GM23338 (cell line): ENCODE data around the gene PTPRC. TPM values are rescaled to one million over a fixed set of nuclear protein-coding genes. Genes with fewer than 3 reads are reported as not detected.

Experiments
- ATAC-seq: fragments of 200-7000 bp; cut with Tn5 transposase; 3 replicates; pipeline ENCODE4 v1.9.1; 2020
- DNase-seq: peaks from one replicate; pipeline ENCODE4 v3.0.0-alpha.2; 2015; ENCODE audit warnings: low spot score
- H2AFZ ChIP-seq: fragments of 200-600 bp; sonication (generic); 2 replicates; pipeline ENCODE4 v1.8.0; 2016; ENCODE audit warnings: antibody characterized with exemption, mild to moderate bottlenecking, moderate library complexity
- H3F3A ChIP-seq: fragments of 200-600 bp; sonication (generic); replicated peaks from 2 replicates; pipeline ENCODE4 v1.8.0; 2017; ENCODE audit warnings: antibody characterized with exemption, mixed run types, low read depth
- H3K27ac ChIP-seq: fragments of 200-600 bp; sonication (generic); 2 replicates; pipeline ENCODE4 v1.6.1; 2016; ENCODE audit warnings: low read depth
- H3K27me3 ChIP-seq: fragments of 200-600 bp; sonication (generic); 2 replicates; pipeline ENCODE4 v1.8.0; 2016; ENCODE audit warnings: mild to moderate bottlenecking, mixed run types, moderate library complexity; ENCODE audit not compliant: insufficient read depth
- H3K36me3 ChIP-seq: fragments of 200-600 bp; sonication (generic); 2 replicates; pipeline ENCODE4 v1.8.0; 2016; ENCODE audit warnings: mild to moderate bottlenecking; ENCODE audit not compliant: insufficient read depth
- H3K4me1 ChIP-seq: fragments of 200-600 bp; sonication (generic); 2 replicates; pipeline ENCODE4 v1.8.0; 2016; ENCODE audit warnings: mild to moderate bottlenecking, moderate library complexity; ENCODE audit not compliant: insufficient read depth
- H3K4me2 ChIP-seq: fragments of 200-600 bp; sonication (generic); 2 replicates; pipeline ENCODE4 v1.7.1; 2017; ENCODE audit warnings: mixed run types
- H3K4me3 ChIP-seq: fragments of 200-600 bp; sonication (generic); 2 replicates; pipeline ENCODE4 v1.6.1; 2016; ENCODE audit warnings: mixed run types
- H3K79me2 ChIP-seq: fragments of 200-600 bp; sonication (generic); replicated peaks from 2 replicates; pipeline ENCODE4 v1.8.0; 2017; ENCODE audit warnings: mild to moderate bottlenecking; ENCODE audit not compliant: insufficient read depth
- H3K9me2 ChIP-seq: fragments of 200-600 bp; sonication (generic); 2 replicates; pipeline ENCODE4 v1.8.0; 2017; ENCODE audit not compliant: insufficient read depth
- H4K20me1 ChIP-seq: fragments of 200-600 bp; sonication (generic); replicated peaks from 2 replicates; pipeline ENCODE4 v1.8.0; 2017; ENCODE audit warnings: mild to moderate bottlenecking; ENCODE audit not compliant: insufficient read depth
- H3K27ac Mint-ChIP-seq: 2 replicates; pipeline ENCODE4 v1.8.0; 2020; ENCODE audit warnings: inconsistent platforms, mild to moderate bottlenecking, moderate library complexity, mixed read lengths
- H3K27me3 Mint-ChIP-seq: 3 replicates; pipeline ENCODE4 v1.8.0; 2022; ENCODE audit warnings: low read depth, mild to moderate bottlenecking, moderate library complexity, mixed read lengths, inconsistent platforms; ENCODE audit not compliant: insufficient read depth, poor library complexity
- H3K36me3 Mint-ChIP-seq: 3 replicates; pipeline ENCODE4 v1.8.0; 2021; ENCODE audit warnings: low read depth, mild to moderate bottlenecking, inconsistent platforms, moderate library complexity, mixed read lengths
- H3K4me1 Mint-ChIP-seq: 3 replicates; pipeline ENCODE4 v1.8.0; 2020; ENCODE audit warnings: mild to moderate bottlenecking, inconsistent platforms, mixed read lengths
- H3K4me3 Mint-ChIP-seq: 3 replicates; pipeline ENCODE4 v1.8.0; 2021; ENCODE audit warnings: moderate library complexity, mild to moderate bottlenecking, inconsistent platforms, mixed read lengths
- H3K9me3 Mint-ChIP-seq: 3 replicates; pipeline ENCODE4 v1.8.0; 2020; ENCODE audit warnings: moderate library complexity, mild to moderate bottlenecking, inconsistent platforms, mixed read lengths
- CREB1 ChIP-seq: fragments of 250-450 bp; sonication (Bioruptor Pico); IDR thresholded peaks from 2 replicates; pipeline ENCODE4 v1.5.0; 2020; ENCODE audit warnings: low read depth, mild to moderate bottlenecking, moderate library complexity
- EZH2 ChIP-seq: fragments of 200-600 bp; sonication (generic); IDR thresholded peaks from one replicate; pipeline ENCODE4 v1.8.0; 2017; ENCODE audit warnings: antibody characterized with exemption, mild to moderate bottlenecking, low read depth; ENCODE audit not compliant: unreplicated experiment
- EZH2phosphoT487 ChIP-seq: fragments of 200-600 bp; sonication (generic); IDR thresholded peaks from one replicate; pipeline ENCODE4 v1.8.1; 2018; ENCODE audit warnings: antibody characterized with exemption; ENCODE audit not compliant: unreplicated experiment
- JUNB ChIP-seq: IDR thresholded peaks from one replicate; pipeline ENCODE4 v1.6.1; 2016; ENCODE audit warnings: antibody characterized with exemption; ENCODE audit not compliant: unreplicated experiment
- NANOG ChIP-seq: IDR thresholded peaks from 2 replicates; pipeline ENCODE4 v1.6.1; 2016; ENCODE audit warnings: antibody characterized with exemption, borderline replicate concordance
- POLR2AphosphoS5 ChIP-seq: IDR thresholded peaks from 2 replicates; pipeline ENCODE4 v1.6.1; 2016; ENCODE audit warnings: antibody characterized with exemption, low read depth
- STAT1 ChIP-seq: IDR thresholded peaks from one replicate; pipeline ENCODE4 v1.6.1; 2016; ENCODE audit warnings: antibody characterized with exemption; ENCODE audit not compliant: unreplicated experiment
- ZNF114 ChIP-seq: fragments of 250-450 bp; sonication (Bioruptor Pico); IDR thresholded peaks from 2 replicates; pipeline ENCODE4 v1.5.0; 2020; ENCODE audit warnings: mild to moderate bottlenecking, moderate library complexity
- ZNF331 ChIP-seq: fragments of 250-450 bp; sonication (Bioruptor Pico); IDR thresholded peaks from 2 replicates; pipeline ENCODE4 v1.5.0; 2020; ENCODE audit warnings: low read depth, mild to moderate bottlenecking, moderate library complexity
- polyA plus RNA-seq: library from polyadenylated mRNA; unstranded; fragments of >200 nt; fragmentation: Nextera tagmentation; extraction: Ambion mirVana; gene quantifications from 2 replicates; pipeline ENCODE4 v1.2.1, GENCODE V29; 2016
- total RNA-seq: library from RNA; depleted of rRNA; stranded (reverse); fragments of >200 nt; shearing (Covaris generic); gene quantifications from 2 replicates; pipeline ENCODE4 v1.2.3, GENCODE V29; 2014
- TF ChIP-seq, protein P1 (sequence below): IDR thresholded peaks from one replicate; pipeline ENCODE4 v1.6.1; 2018; ENCODE audit warnings: antibody characterized with exemption; ENCODE audit not compliant: unreplicated experiment
- TF ChIP-seq, protein P2 (sequence below): fragments of 250-450 bp; sonication (Bioruptor Pico); IDR thresholded peaks from 2 replicates; pipeline ENCODE4 v1.5.0; 2020; ENCODE audit warnings: mild to moderate bottlenecking, moderate library complexity
- TF ChIP-seq, protein P3 (sequence below): IDR thresholded peaks from 2 replicates; pipeline ENCODE4 v1.6.1; 2016; ENCODE audit warnings: antibody characterized with exemption
- TF ChIP-seq, protein P4 (sequence below), 2 experiments: fragments of 200-600 bp in 1 of 2; sonication (generic) in 1 of 2; conservative IDR thresholded peaks; 2 replicates each; pipeline versions ENCODE4 v1.5.1 to v1.6.1; 2016 to 2017; ENCODE audit warnings: antibody characterized with exemption in 2 of 2, low read depth in 2 of 2, mild to moderate bottlenecking in 2 of 2, moderate library complexity in 1 of 2

The PTPRC gene
- total and polyA plus RNA-seq, 2 experiments from 2014 or later = 0.10 to 0.52 TPM

DNA sequence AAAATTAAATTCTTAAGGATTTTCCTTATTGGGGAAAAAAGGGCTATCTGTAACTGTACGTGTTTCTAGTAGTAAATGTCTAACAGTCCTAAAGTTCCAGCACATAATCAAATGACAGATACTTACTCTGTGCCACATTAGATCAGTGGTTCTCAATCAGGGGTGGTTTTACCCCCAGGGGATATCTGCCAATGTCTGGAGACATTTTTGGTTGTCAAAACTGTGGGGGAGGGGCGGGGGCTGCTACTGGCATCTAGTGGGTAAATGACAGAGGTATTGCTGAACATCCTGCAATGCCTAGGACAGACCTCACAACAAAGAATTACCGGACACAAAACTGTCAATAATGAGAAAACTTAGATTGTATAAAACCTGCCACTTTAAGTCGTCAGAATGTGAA, 33.4 kb upstream of the PTPRC start:
- no peaks in the 10 kb centered on the region for H3F3A ChIP-seq
- no peak overlapping the region for H3K4me3 ChIP-seq
- H3K4me1 ChIP-seq = peaks cover 16% of the 10 kb centered on the region
- H2AFZ ChIP-seq = no peak overlapping the region
- Mint-ChIP-seq H3K27me3 (no peaks in the 10 kb centered on the region), H3K36me3 (peaks cover 10% of the 10 kb centered on the region; the same call in 2 of the 3 replicates), H3K4me1 (peaks cover 26% of the 10 kb centered on the region), H3K4me3 (no peak overlapping the region), H3K27ac (no peak overlapping the region), H3K9me3 (peaks cover 7% of the 10 kb centered on the region; the same call in 2 of the 3 replicates)
- no peaks in the 10 kb centered on the region for H4K20me1 ChIP-seq
- H3K36me3 ChIP-seq = no peaks in the 10 kb centered on the region
- H3K9me2 ChIP-seq = peaks cover 14% of the 10 kb centered on the region
- no peaks in the 10 kb centered on the region for H3K79me2 ChIP-seq
- H3K27ac ChIP-seq = no peak overlapping the region
- DNase-seq (peak; percentile 8), ATAC-seq (no peak)
- H3K27me3 ChIP-seq = no peaks in the 10 kb centered on the region
- TF ChIP-seq POLR2AphosphoS5 (no peak), JUNB (no peak), EZH2 (no peak), EZH2phosphoT487 (no peak), ZNF114 (CRISPR knock-in tag) (no peak), ZNF331 (no peak), NANOG (no peak), STAT1 (no peak), CREB1 (CRISPR knock-in tag) (no peak)
- TF ChIP-seq, protein P1, sequence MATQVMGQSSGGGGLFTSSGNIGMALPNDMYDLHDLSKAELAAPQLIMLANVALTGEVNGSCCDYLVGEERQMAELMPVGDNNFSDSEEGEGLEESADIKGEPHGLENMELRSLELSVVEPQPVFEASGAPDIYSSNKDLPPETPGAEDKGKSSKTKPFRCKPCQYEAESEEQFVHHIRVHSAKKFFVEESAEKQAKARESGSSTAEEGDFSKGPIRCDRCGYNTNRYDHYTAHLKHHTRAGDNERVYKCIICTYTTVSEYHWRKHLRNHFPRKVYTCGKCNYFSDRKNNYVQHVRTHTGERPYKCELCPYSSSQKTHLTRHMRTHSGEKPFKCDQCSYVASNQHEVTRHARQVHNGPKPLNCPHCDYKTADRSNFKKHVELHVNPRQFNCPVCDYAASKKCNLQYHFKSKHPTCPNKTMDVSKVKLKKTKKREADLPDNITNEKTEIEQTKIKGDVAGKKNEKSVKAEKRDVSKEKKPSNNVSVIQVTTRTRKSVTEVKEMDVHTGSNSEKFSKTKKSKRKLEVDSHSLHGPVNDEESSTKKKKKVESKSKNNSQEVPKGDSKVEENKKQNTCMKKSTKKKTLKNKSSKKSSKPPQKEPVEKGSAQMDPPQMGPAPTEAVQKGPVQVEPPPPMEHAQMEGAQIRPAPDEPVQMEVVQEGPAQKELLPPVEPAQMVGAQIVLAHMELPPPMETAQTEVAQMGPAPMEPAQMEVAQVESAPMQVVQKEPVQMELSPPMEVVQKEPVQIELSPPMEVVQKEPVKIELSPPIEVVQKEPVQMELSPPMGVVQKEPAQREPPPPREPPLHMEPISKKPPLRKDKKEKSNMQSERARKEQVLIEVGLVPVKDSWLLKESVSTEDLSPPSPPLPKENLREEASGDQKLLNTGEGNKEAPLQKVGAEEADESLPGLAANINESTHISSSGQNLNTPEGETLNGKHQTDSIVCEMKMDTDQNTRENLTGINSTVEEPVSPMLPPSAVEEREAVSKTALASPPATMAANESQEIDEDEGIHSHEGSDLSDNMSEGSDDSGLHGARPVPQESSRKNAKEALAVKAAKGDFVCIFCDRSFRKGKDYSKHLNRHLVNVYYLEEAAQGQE = no peak
- TF ChIP-seq, protein P2, sequence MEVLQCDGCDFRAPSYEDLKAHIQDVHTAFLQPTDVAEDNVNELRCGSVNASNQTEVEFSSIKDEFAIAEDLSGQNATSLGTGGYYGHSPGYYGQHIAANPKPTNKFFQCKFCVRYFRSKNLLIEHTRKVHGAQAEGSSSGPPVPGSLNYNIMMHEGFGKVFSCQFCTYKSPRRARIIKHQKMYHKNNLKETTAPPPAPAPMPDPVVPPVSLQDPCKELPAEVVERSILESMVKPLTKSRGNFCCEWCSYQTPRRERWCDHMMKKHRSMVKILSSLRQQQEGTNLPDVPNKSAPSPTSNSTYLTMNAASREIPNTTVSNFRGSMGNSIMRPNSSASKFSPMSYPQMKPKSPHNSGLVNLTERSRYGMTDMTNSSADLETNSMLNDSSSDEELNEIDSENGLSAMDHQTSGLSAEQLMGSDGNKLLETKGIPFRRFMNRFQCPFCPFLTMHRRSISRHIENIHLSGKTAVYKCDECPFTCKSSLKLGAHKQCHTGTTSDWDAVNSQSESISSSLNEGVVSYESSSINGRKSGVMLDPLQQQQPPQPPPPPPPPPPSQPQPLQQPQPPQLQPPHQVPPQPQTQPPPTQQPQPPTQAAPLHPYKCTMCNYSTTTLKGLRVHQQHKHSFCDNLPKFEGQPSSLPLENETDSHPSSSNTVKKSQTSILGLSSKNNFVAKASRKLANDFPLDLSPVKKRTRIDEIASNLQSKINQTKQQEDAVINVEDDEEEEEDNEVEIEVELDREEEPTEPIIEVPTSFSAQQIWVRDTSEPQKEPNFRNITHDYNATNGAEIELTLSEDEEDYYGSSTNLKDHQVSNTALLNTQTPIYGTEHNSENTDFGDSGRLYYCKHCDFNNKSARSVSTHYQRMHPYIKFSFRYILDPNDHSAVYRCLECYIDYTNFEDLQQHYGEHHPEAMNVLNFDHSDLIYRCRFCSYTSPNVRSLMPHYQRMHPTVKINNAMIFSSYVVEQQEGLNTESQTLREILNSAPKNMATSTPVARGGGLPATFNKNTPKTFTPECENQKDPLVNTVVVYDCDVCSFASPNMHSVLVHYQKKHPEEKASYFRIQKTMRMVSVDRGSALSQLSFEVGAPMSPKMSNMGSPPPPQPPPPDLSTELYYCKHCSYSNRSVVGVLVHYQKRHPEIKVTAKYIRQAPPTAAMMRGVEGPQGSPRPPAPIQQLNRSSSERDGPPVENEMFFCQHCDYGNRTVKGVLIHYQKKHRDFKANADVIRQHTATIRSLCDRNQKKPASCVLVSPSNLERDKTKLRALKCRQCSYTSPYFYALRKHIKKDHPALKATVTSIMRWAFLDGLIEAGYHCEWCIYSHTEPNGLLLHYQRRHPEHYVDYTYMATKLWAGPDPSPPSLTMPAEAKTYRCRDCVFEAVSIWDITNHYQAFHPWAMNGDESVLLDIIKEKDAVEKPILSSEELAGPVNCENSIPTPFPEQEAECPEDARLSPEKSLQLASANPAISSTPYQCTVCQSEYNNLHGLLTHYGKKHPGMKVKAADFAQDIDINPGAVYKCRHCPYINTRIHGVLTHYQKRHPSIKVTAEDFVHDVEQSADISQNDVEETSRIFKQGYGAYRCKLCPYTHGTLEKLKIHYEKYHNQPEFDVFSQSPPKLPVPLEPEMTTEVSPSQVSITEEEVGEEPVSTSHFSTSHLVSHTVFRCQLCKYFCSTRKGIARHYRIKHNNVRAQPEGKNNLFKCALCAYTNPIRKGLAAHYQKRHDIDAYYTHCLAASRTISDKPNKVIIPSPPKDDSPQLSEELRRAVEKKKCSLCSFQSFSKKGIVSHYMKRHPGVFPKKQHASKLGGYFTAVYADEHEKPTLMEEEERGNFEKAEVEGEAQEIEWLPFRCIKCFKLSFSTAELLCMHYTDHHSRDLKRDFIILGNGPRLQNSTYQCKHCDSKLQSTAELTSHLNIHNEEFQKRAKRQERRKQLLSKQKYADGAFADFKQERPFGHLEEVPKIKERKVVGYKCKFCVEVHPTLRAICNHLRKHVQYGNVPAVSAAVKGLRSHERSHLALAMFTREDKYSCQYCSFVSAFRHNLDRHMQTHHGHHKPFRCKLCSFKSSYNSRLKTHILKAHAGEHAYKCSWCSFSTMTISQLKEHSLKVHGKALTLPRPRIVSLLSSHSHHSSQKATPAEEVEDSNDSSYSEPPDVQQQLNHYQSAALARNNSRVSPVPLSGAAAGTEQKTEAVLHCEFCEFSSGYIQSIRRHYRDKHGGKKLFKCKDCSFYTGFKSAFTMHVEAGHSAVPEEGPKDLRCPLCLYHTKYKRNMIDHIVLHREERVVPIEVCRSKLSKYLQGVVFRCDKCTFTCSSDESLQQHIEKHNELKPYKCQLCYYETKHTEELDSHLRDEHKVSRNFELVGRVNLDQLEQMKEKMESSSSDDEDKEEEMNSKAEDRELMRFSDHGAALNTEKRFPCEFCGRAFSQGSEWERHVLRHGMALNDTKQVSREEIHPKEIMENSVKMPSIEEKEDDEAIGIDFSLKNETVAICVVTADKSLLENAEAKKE = no peak
- TF ChIP-seq, protein P3, sequence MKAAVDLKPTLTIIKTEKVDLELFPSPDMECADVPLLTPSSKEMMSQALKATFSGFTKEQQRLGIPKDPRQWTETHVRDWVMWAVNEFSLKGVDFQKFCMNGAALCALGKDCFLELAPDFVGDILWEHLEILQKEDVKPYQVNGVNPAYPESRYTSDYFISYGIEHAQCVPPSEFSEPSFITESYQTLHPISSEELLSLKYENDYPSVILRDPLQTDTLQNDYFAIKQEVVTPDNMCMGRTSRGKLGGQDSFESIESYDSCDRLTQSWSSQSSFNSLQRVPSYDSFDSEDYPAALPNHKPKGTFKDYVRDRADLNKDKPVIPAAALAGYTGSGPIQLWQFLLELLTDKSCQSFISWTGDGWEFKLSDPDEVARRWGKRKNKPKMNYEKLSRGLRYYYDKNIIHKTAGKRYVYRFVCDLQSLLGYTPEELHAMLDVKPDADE = no peak
- TF ChIP-seq, protein P4, sequence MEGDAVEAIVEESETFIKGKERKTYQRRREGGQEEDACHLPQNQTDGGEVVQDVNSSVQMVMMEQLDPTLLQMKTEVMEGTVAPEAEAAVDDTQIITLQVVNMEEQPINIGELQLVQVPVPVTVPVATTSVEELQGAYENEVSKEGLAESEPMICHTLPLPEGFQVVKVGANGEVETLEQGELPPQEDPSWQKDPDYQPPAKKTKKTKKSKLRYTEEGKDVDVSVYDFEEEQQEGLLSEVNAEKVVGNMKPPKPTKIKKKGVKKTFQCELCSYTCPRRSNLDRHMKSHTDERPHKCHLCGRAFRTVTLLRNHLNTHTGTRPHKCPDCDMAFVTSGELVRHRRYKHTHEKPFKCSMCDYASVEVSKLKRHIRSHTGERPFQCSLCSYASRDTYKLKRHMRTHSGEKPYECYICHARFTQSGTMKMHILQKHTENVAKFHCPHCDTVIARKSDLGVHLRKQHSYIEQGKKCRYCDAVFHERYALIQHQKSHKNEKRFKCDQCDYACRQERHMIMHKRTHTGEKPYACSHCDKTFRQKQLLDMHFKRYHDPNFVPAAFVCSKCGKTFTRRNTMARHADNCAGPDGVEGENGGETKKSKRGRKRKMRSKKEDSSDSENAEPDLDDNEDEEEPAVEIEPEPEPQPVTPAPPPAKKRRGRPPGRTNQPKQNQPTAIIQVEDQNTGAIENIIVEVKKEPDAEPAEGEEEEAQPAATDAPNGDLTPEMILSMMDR (conservative IDR thresholded peaks at IDR 0.05; ENCODE audit: low read depth in 2 of 2) = no peak
- H3K4me2 ChIP-seq = no peak overlapping the region
